ENCODE measurements around the gene MAZ. TPM values are rescaled to one million over a fixed set of nuclear protein-coding genes. Genes with fewer than 3 reads are reported as not detected.

MAZ gene
- total RNA-seq, 1 experiment from 2014 or later = 426 TPM

- Histone ChIP-seq H3K27ac (ENCODE audit: low read length) (no peak overlapping the region), H3K4me3 (ENCODE audit: low read depth in 2 of 2, low read length in 2 of 2) (no peak overlapping the region), H3K27me3 (ENCODE audit: control insufficient read depth, insufficient read depth, low read length) (no peaks in the 10 kb centered on the region), H3K4me1 (ENCODE audit: control insufficient read depth, insufficient read depth, low read length) (no peaks in the 10 kb centered on the region), H3K9me3 (ENCODE audit: control insufficient read depth, insufficient read depth, low read depth, low read length) (no peaks in the 10 kb centered on the region), H3K36me3 (ENCODE audit: control insufficient read depth, insufficient read depth, low read length) (no peaks in the 10 kb centered on the region; the same call in 1 of the 2 replicates)
- intact Hi-C loops (cut with micrococcal nuclease; ENCODE audit: unreplicated experiment) = no loop called here
- CTCF ChIA-PET = interaction anchor here (0.9 kb wide), 1 partner anchor 122 kb away, joined by 3 read pairs; no protein-coding TSS in a partner anchor
- POLR2A ChIA-PET = no interaction called here
- BruUV-seq (replicated peaks) = no TSS peak
- ATAC-seq = no peak; the same call in 1 of the 2 replicates
- no peak for TF ChIP-seq CTCF (IDR thresholded peaks at IDR 0.05)
- TF ChIP-seq POLR2AphosphoS5 (IDR thresholded peaks at IDR 0.05; ENCODE audit: low read depth, low read length) = no peak
- TF ChIP-seq SIN3A (IDR thresholded peaks at IDR 0.05; ENCODE audit: borderline replicate concordance, insufficient read depth, low read depth, low read length) = no peak
- no peak for TF ChIP-seq REST (IDR thresholded peaks at IDR 0.05; ENCODE audit: insufficient read depth in 1 of 2, low read depth in 2 of 2, low read length in 1 of 2)
- TF ChIP-seq TCF7L2 (IDR thresholded peaks at IDR 0.05; ENCODE audit: low read depth, low read length) = no peak
- in situ Hi-C loops (cut with HindIII; ENCODE audit: low pct_unique_long_range_greater_than_20kb, low sequenced_read_pairs) = no loop called here
- DNase-seq (ENCODE audit: low read depth, low spot score) = no peak
Measured at GRCh38 chr16:29842732-29843346, 36.5 kb downstream of the MAZ start.

- DNase-seq (ENCODE audit: low read depth, low spot score) (no peak), ATAC-seq (no peak)
- CTCF ChIA-PET = no interaction called here
- no peak for TF ChIP-seq POLR2AphosphoS5 (IDR thresholded peaks at IDR 0.05; ENCODE audit: low read depth, low read length)
- no peak for TF ChIP-seq SIN3A (IDR thresholded peaks at IDR 0.05; ENCODE audit: borderline replicate concordance, insufficient read depth, low read depth, low read length)
- TF ChIP-seq CTCF (IDR thresholded peaks at IDR 0.05) = no peak
- TF ChIP-seq REST (IDR thresholded peaks at IDR 0.05; ENCODE audit: insufficient read depth in 1 of 2, low read depth in 2 of 2, low read length in 1 of 2) = no peak
- TF ChIP-seq TCF7L2 (IDR thresholded peaks at IDR 0.05; ENCODE audit: low read depth, low read length) = no peak
- intact Hi-C loops (cut with micrococcal nuclease; ENCODE audit: unreplicated experiment) = no loop called here
- H3K36me3 ChIP-seq (ENCODE audit: control insufficient read depth, insufficient read depth, low read length) = no peaks in the 10 kb centered on the region; the same call in 1 of the 2 replicates
- no peaks in the 10 kb centered on the region for H3K27me3 ChIP-seq (ENCODE audit: control insufficient read depth, insufficient read depth, low read length)
- H3K9me3 ChIP-seq (ENCODE audit: control insufficient read depth, insufficient read depth, low read depth, low read length) = no peaks in the 10 kb centered on the region
- in situ Hi-C loops (cut with HindIII; ENCODE audit: low pct_unique_long_range_greater_than_20kb, low sequenced_read_pairs) = no loop called here
- H3K27ac ChIP-seq (ENCODE audit: low read length) = no peak overlapping the region
- no TSS peak for BruUV-seq (replicated peaks)
- POLR2A ChIA-PET = interaction anchor here (0.6 kb wide), 1 partner anchor 10 kb away, joined by 6 read pairs; no protein-coding TSS in a partner anchor
- H3K4me3 ChIP-seq (ENCODE audit: low read depth in 2 of 2, low read length in 2 of 2) = no peak overlapping the region
- H3K4me1 ChIP-seq (ENCODE audit: control insufficient read depth, insufficient read depth, low read length) = no peaks in the 10 kb centered on the region
Measured at GRCh38 chr16:29843931-29844330, 37.6 kb downstream of the MAZ start.
